Neural crest cell (in vitro differentiated cells): ENCODE results near the gene PACRG. TPM values are rescaled to one million over a fixed set of nuclear protein-coding genes. Genes with fewer than 3 reads are reported as not detected.

Experiments
- DNase-seq: peaks from one replicate; pipeline ENCODE4 v3.0.0; 2021; ENCODE audit warnings: low read depth, mixed read lengths, low spot score
- H3K27ac Mint-ChIP-seq: one replicate; pipeline ENCODE4 v1.8.0; 2021; ENCODE audit warnings: mild to moderate bottlenecking, mixed read lengths; ENCODE audit not compliant: unreplicated experiment
- H3K27me3 Mint-ChIP-seq: 2 replicates; pipeline ENCODE4 v1.8.0; 2021; ENCODE audit warnings: low read depth, mild to moderate bottlenecking, mixed read lengths
- H3K36me3 Mint-ChIP-seq: 2 replicates; pipeline ENCODE4 v1.8.0; 2021; ENCODE audit warnings: low read depth, mild to moderate bottlenecking, mixed read lengths
- H3K4me1 Mint-ChIP-seq: 2 replicates; pipeline ENCODE4 v1.8.0; 2021; ENCODE audit warnings: mixed read lengths
- H3K4me3 Mint-ChIP-seq: one replicate; pipeline ENCODE4 v1.8.0; 2021; ENCODE audit warnings: mild to moderate bottlenecking, mixed read lengths
- H3K9me3 Mint-ChIP-seq: 2 replicates; pipeline ENCODE4 v1.8.0; 2021; ENCODE audit warnings: mixed read lengths
- total RNA-seq: library from RNA; stranded (reverse); gene quantifications from 2 replicates; pipeline ENCODE4 v1.2.1, GENCODE V29; 2021
- TF ChIP-seq, protein P1 (sequence below): fragments of 200-600 bp; sonication (generic); conservative IDR thresholded peaks from 2 replicates; pipeline ENCODE4 v1.5.0; 2021; ENCODE audit warnings: antibody characterized with exemption, mild to moderate bottlenecking

PACRG gene
- total RNA-seq, 1 donor from 2014 or later = 1.8 TPM

DNA sequence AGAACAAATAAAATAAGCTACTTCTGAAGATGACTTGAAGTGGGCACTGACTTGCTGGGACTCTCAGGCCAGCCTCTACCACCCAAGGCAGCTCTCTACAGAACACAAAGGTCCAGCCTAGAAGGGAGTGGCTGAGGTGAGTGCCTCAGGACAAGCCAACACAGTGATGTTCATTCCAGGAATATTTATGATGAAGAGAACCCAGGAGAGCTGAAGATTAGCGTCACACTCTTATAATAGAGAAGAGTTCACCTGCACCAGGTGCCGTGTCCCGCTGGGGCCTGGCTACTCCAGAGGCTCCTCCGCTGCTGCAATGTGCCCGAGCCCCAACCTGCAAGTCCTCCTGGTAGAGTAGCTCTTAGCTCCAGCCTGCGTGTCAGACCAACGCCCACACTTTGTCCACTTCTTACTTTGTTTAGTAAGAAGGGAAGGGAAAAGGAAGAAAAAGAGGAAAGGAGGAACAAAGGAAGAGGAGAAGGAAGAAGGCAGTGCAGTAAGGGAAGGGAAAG is 504.3 kb downstream of the PACRG start:
- no peak for DNase-seq
- H3K4me1 Mint-ChIP-seq = peaks cover 5% of the 10 kb centered on the region
- peaks cover 2% of the 10 kb centered on the region for H3K9me3 Mint-ChIP-seq
- no peak overlapping the region for H3K27ac Mint-ChIP-seq
- no peaks in the 10 kb centered on the region for H3K36me3 Mint-ChIP-seq
- H3K27me3 Mint-ChIP-seq = no peaks in the 10 kb centered on the region
- no peak overlapping the region for H3K4me3 Mint-ChIP-seq
- TF ChIP-seq, protein P1, sequence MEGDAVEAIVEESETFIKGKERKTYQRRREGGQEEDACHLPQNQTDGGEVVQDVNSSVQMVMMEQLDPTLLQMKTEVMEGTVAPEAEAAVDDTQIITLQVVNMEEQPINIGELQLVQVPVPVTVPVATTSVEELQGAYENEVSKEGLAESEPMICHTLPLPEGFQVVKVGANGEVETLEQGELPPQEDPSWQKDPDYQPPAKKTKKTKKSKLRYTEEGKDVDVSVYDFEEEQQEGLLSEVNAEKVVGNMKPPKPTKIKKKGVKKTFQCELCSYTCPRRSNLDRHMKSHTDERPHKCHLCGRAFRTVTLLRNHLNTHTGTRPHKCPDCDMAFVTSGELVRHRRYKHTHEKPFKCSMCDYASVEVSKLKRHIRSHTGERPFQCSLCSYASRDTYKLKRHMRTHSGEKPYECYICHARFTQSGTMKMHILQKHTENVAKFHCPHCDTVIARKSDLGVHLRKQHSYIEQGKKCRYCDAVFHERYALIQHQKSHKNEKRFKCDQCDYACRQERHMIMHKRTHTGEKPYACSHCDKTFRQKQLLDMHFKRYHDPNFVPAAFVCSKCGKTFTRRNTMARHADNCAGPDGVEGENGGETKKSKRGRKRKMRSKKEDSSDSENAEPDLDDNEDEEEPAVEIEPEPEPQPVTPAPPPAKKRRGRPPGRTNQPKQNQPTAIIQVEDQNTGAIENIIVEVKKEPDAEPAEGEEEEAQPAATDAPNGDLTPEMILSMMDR = no peak

DNA sequence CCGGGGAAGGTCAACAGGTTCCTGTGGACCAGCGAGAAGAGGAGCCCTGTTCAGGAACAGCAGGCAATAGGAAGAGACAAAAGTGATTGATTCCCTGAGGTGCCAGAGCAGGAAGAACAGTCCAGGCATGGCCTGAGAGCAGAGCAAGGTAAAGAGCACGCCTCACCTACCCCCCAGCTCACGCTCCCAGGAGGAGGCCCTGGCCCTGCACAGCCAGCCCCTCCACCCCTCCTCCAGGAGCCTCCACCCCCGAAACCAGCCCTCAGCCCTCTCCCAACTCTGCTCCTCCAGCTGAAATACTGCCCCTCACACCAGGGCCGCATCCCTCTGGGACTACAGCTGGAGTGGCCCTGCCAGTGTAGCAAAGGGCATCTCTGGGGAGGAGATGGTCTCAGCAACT is 504.9 kb downstream of the PACRG start:
- H3K36me3 Mint-ChIP-seq = no peaks in the 10 kb centered on the region
- H3K4me3 Mint-ChIP-seq = no peak overlapping the region
- no peaks in the 10 kb centered on the region for H3K27me3 Mint-ChIP-seq
- peaks cover 5% of the 10 kb centered on the region for H3K4me1 Mint-ChIP-seq
- no peak overlapping the region for H3K27ac Mint-ChIP-seq
- no peak for DNase-seq
- TF ChIP-seq, protein P1 = no peak
- H3K9me3 Mint-ChIP-seq = peaks cover 2% of the 10 kb centered on the region

DNA sequence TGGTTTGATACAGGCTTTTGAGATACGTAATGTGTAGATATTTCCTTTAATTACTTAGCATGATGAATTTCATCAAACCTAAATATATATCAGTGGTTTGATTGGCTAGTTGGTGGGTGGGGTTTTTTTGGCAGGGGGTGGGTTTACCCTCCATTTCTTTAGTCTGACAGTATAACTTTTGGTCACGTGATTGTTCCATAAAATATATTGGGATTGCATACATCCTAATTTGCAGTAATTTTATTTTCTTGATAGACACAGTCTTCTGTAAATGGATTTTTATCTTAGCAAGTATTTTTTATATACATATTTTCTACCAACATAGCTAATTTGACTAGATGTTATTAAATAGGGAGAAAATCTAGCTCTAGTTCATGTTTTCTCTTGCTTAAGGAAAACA is 509.3 kb downstream of the PACRG start:
- Mint-ChIP-seq H3K27ac (no peak overlapping the region), H3K9me3 (peaks cover 2% of the 10 kb centered on the region), H3K27me3 (no peaks in the 10 kb centered on the region), H3K4me1 (peaks cover 7% of the 10 kb centered on the region), H3K36me3 (no peaks in the 10 kb centered on the region), H3K4me3 (no peak overlapping the region)
- TF ChIP-seq, protein P1 = no peak
- no peak for DNase-seq

DNA sequence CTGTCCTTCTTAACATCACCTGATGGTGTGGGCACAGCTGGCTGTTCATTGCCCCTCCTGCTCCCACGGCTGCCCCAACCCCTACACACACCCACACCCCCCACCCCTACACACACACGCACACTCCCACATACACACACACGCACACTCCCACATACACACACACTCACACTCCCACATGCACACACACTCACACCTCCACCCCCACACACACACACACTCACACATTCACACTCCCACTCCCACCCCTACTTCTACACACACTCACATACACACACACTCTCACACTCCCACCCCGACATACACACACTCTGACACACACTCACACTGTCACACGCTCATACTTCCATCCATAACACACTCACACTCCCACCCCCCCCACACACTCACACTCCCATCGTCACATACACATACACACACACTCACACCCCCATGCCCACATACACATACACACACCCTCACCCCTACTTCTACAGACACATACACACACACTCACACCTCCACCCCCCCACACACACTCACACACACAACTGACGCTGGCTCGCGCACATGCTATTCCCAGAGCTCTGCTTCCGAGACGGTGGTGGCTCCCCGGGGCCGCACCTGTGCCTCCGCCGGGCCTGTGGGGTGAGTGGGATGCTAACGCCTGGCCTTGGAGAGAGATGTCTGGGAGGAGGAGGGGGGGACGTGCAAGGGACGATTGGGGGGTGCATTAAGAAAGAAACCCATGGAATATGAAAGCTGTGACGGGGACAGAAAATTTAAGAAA is 512.0 kb downstream of the PACRG start:
- Mint-ChIP-seq H3K27me3 (no peaks in the 10 kb centered on the region), H3K4me1 (peaks cover 21% of the 10 kb centered on the region), H3K36me3 (no peaks in the 10 kb centered on the region), H3K9me3 (no peaks in the 10 kb centered on the region), H3K4me3 (no peak overlapping the region), H3K27ac (no peak overlapping the region)
- no peak for DNase-seq
- TF ChIP-seq, protein P1 = no peak

DNA sequence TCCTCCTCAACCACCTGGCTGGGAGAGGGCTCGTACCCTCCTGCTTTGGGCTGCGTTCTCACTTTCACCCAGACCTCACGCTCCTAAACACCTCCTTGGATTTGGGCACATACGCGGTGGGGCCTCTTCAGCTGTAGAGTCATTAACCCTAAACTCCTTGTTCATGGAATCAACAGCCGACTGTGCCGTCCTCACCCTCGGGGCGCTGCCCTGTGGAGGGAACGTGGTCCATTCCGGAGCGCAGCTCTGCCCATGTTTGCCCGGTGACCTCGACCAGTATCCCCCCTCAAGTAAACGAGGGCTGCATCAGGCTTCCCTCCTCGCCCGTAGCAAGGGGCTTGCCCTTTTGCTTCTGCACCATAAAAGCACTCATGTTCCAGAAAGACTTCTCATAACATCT is 512.8 kb downstream of the PACRG start:
- H3K4me1 Mint-ChIP-seq = peaks cover 25% of the 10 kb centered on the region
- TF ChIP-seq, protein P1 = no peak
- DNase-seq = no peak

More for the DNA sequence above, 512.8 kb downstream of the PACRG start:
- H3K27me3 Mint-ChIP-seq = no peaks in the 10 kb centered on the region
- H3K9me3 Mint-ChIP-seq = no peaks in the 10 kb centered on the region
- peaks cover under 1% of the 10 kb centered on the region for H3K36me3 Mint-ChIP-seq
- H3K27ac Mint-ChIP-seq = no peak overlapping the region
- no peak overlapping the region for H3K4me3 Mint-ChIP-seq
